A549 (cell line): ENCODE results near the gene THBD. TPM values are rescaled to one million over a fixed set of nuclear protein-coding genes. Genes with fewer than 3 reads are reported as not detected.

Experiments
- ATAC-seq, 2 experiments: fragments of 200-7000 bp in 1 of 2; fragments of >200 bp in 1 of 2; cut with Nextera tagmentation in 1 of 2; cut with Tn5 transposase in 1 of 2; 3 replicates each; pipeline versions ENCODE4 v1.8.0 to v1.9.1; 2018 to 2020; ENCODE audit warnings: mild to moderate bottlenecking in 1 of 2, moderate library complexity in 1 of 2
- CTCF ChIA-PET: fragments of 300-600 bp; sonication (Branson Sonifier 250); formaldehyde crosslinking; extraction: SDS; loops from one replicate; lab custom pipeline; 2021; ENCODE audit warnings: antibody characterized with exemption, inconsistent platforms; lab: Yijun Ruan, JAX
- POLR2A ChIA-PET: fragments of 350-600 bp; formaldehyde crosslinking; extraction: SDS; loops from one replicate; lab custom pipeline; 2021; ENCODE audit warnings: antibody characterized with exemption, inconsistent platforms; lab: Yijun Ruan, JAX
- DNase-seq, 2 experiments: peaks; one replicate each; pipeline versions ENCODE4 v3.0.0 to v3.0.0-alpha.2; 2011 to 2016; ENCODE audit warnings: low read depth in 1 of 2, low spot score in 1 of 2
- FAIRE-seq: peaks from 2 replicates; lab custom pipeline; 2011; peaks lifted over from hg19 to GRCh38; lab: Jason Lieb, UNC
- H3K27ac ChIP-seq, 2 experiments: fragments of >200 bp; sonication (Bioruptor Twin); formaldehyde crosslinking; 3 replicates each; pipeline ENCODE4 v1.5.1; 2016 to 2017
- H3K4me1 ChIP-seq: fragments of >200 bp; sonication (Bioruptor Twin); formaldehyde crosslinking; 3 replicates; pipeline ENCODE4 v1.6.1; 2016
- H3K4me2 ChIP-seq: fragments of >200 bp; sonication (Bioruptor Twin); formaldehyde crosslinking; 3 replicates; pipeline ENCODE4 v1.6.1; 2016
- H3K4me3 ChIP-seq: fragments of >200 bp; sonication (Bioruptor Twin); formaldehyde crosslinking; 3 replicates; pipeline ENCODE4 v1.5.1; 2016
- H3K9me3 ChIP-seq: fragments of >200 bp; sonication (Bioruptor Twin); formaldehyde crosslinking; 3 replicates; pipeline ENCODE4 v1.6.1; 2016
- BHLHE40 ChIP-seq: IDR thresholded peaks from 2 replicates; pipeline ENCODE4 v1.6.1; 2012; ENCODE audit warnings: low read depth, low read length, inconsistent platforms
- CBX8 ChIP-seq: fragments of 200-600 bp; sonication (generic); IDR thresholded peaks from 2 replicates; pipeline ENCODE4 v1.6.1; 2016
- CEBPB ChIP-seq, 2 experiments: fragments of >200 bp in 1 of 2; sonication (Bioruptor Twin) in 1 of 2; formaldehyde crosslinking in 1 of 2; IDR thresholded peaks; 2 replicates each; pipeline ENCODE4 v1.6.1; 2012 to 2016
- CTCF ChIP-seq: fragments of >200 bp; sonication (Bioruptor Twin); formaldehyde crosslinking; IDR thresholded peaks from 3 replicates; pipeline ENCODE4 v1.5.1; 2016
- E2F6 ChIP-seq: IDR thresholded peaks from 2 replicates; pipeline ENCODE4 v1.6.1; 2012; ENCODE audit warnings: low read depth, borderline replicate concordance
- EHF ChIP-seq: fragments of 250-450 bp; sonication (Bioruptor Pico); IDR thresholded peaks from 2 replicates; pipeline ENCODE4 v1.5.0; 2020; ENCODE audit warnings: mild to moderate bottlenecking
- GATA3 ChIP-seq: IDR thresholded peaks from 2 replicates; pipeline ENCODE4 v1.6.1; 2012; ENCODE audit warnings: borderline replicate concordance
- HMGXB4 ChIP-seq: fragments of 250-450 bp; sonication (Bioruptor Pico); IDR thresholded peaks from 2 replicates; pipeline ENCODE4 v1.5.0; 2021; ENCODE audit warnings: mild to moderate bottlenecking, moderate library complexity, borderline replicate concordance
- JUNB ChIP-seq: fragments of >200 bp; sonication (Bioruptor Twin); formaldehyde crosslinking; IDR thresholded peaks from 2 replicates; pipeline ENCODE4 v1.6.1; 2016
- MAX ChIP-seq: IDR thresholded peaks from 2 replicates; pipeline ENCODE4 v1.6.1; 2012
- MAZ ChIP-seq: fragments of 150-350 bp; IDR thresholded peaks from 2 replicates; pipeline ENCODE4 v1.6.1; 2014; ENCODE audit warnings: antibody characterized with exemption, low read depth, low read length, borderline replicate concordance
- NFE2L2 ChIP-seq: fragments of 150-350 bp; conservative IDR thresholded peaks from 2 replicates; pipeline ENCODE4 v1.6.1; 2014; ENCODE audit warnings: low read length
- REST ChIP-seq: fragments of 200-600 bp; sonication (generic); IDR thresholded peaks from 2 replicates; pipeline ENCODE4 v1.6.1; 2016; ENCODE audit warnings: antibody characterized with exemption, mild to moderate bottlenecking, moderate library complexity
- TP53 ChIP-seq: fragments of 250-450 bp; sonication (Bioruptor Pico); IDR thresholded peaks from 2 replicates; pipeline ENCODE4 v1.5.0; 2021; ENCODE audit warnings: mild to moderate bottlenecking, moderate library complexity
- WGBS: methylation state at CpG from one replicate; pipeline ENCODE4 v1.1.6; 2017; ENCODE audit errors: missing lambda C conversion rate; 5-methylcytosine and 5-hydroxymethylcytosine counted together
- polyA plus RNA-seq, 4 experiments: library from polyadenylated mRNA; depleted of rRNA in 3 of 4; stranded (reverse); fragments of >200 nt; fragmentation: RNase III in 1 of 4; extraction: RNeasy Plus Mini Kit Qiagen cat#74134 plus additional on column Dnase treatment in 1 of 4; gene quantifications; 2 replicates in 3 of 4; 3 replicates in 1 of 4; pipeline ENCODE4 v1.2.3, GENCODE V29; 2011 to 2017

THBD gene
- polyA plus RNA-seq, 2 of the 4 experiments (the other 2 are of a cell fraction) = 25.8 to 29.6 TPM

GRCh38 chr20:23090147-23090546 lies 40.7 kb upstream of the THBD start (continued):
- TF ChIP-seq CTCF (no peak), CBX8 (no peak), E2F6 (no peak)

- WGBS = 86% methylated on average over 8 of the region's 8 CpGs
- FAIRE-seq (no peak), ATAC-seq (no peak), DNase-seq (no peak)
- Histone ChIP-seq H3K4me3 (no peak overlapping the region), H3K4me1 (no peaks in the 10 kb centered on the region), H3K9me3 (no peaks in the 10 kb centered on the region), H3K27ac (no peak overlapping the region), H3K4me2 (no peak overlapping the region)
- POLR2A ChIA-PET = no interaction called here
- TF ChIP-seq JUNB (no peak), REST (no peak), BHLHE40 (no peak)
- CTCF ChIA-PET = interaction anchor here (1.1 to 1.8 kb wide), 3 partner anchors 13 to 397 kb away, joined by 4 to 5 read pairs (median 4); no protein-coding TSS in a partner anchor
These were observed 39.4 kb upstream of the THBD start for GRCh38 chr20:23088866-23089265.

GRCh38 chr20:23087587-23088251 lies 38.2 kb upstream of the THBD start:
- Histone ChIP-seq H3K27ac (no peak overlapping the region), H3K4me2 (no peak overlapping the region), H3K9me3 (no peaks in the 10 kb centered on the region), H3K4me3 (no peak overlapping the region), H3K4me1 (no peaks in the 10 kb centered on the region)
- DNase-seq (no peak), FAIRE-seq (no peak), ATAC-seq (no peak)
- no peak for TF ChIP-seq TP53 (CRISPR knock-in tag)
- no peak for TF ChIP-seq CEBPB (IDR thresholded peaks at IDR 0.05)
- no peak for TF ChIP-seq GATA3
- TF ChIP-seq MAX = no peak
- TF ChIP-seq NFE2L2 = no peak
- TF ChIP-seq HMGXB4 = no peak
- no peak for TF ChIP-seq EHF (CRISPR knock-in tag)
- TF ChIP-seq MAZ = no peak
- ChIA-PET POLR2A (no interaction called here), CTCF (no interaction called here)
- WGBS = 43% methylated on average over 9 of the region's 9 CpGs
